22Rv1 (cell line): ENCODE data around the gene KRT4.

ENCODE experiments used
- H3K27ac ChIP-seq: fragments of 450-650 bp; 2 replicates; pipeline ENCODE4 v1.5.1; 2017
- ZFX ChIP-seq: fragments of 450-650 bp; IDR thresholded peaks from 2 replicates; pipeline ENCODE4 v1.6.1; 2017; ENCODE audit warnings: antibody characterized with exemption, borderline replicate concordance
- TF ChIP-seq, protein P1 (sequence below): fragments of 450-650 bp; IDR thresholded peaks from 2 replicates; pipeline ENCODE4 v1.5.1; 2017; ENCODE audit warnings: mild to moderate bottlenecking

KRT4 gene

DNA sequence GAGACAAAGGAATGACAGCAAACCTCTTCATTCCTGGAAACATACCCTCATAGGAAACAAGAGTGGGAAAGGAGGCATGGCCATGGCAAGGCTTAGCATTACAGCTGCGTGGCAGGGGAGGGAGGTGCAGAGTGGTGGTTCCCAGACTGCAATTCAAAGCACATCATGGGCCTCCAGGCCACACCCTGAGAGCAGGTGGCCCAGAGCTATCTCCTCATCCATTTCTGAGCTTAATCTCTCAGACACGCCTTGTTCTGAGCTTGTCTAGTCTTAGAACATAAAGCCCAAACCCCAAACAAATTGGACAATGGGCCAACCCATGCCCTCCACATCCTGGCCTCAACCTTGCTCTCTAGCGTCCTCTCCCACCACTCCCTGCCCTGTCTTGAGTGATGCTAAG lies 12.1 kb downstream of the KRT4 start:
- no peak for TF ChIP-seq ZFX
- TF ChIP-seq, protein P1, sequence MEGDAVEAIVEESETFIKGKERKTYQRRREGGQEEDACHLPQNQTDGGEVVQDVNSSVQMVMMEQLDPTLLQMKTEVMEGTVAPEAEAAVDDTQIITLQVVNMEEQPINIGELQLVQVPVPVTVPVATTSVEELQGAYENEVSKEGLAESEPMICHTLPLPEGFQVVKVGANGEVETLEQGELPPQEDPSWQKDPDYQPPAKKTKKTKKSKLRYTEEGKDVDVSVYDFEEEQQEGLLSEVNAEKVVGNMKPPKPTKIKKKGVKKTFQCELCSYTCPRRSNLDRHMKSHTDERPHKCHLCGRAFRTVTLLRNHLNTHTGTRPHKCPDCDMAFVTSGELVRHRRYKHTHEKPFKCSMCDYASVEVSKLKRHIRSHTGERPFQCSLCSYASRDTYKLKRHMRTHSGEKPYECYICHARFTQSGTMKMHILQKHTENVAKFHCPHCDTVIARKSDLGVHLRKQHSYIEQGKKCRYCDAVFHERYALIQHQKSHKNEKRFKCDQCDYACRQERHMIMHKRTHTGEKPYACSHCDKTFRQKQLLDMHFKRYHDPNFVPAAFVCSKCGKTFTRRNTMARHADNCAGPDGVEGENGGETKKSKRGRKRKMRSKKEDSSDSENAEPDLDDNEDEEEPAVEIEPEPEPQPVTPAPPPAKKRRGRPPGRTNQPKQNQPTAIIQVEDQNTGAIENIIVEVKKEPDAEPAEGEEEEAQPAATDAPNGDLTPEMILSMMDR = no peak

GRCh38 chr12:52800259-52800917 lies 13.5 kb downstream of the KRT4 start:
- no peak for TF ChIP-seq ZFX
- TF ChIP-seq, protein P1 = no peak
- peak overlapping the region; percentile 34 for H3K27ac ChIP-seq

More for the DNA sequence above, 12.1 kb downstream of the KRT4 start:
- no peak overlapping the region for H3K27ac ChIP-seq

DNA sequence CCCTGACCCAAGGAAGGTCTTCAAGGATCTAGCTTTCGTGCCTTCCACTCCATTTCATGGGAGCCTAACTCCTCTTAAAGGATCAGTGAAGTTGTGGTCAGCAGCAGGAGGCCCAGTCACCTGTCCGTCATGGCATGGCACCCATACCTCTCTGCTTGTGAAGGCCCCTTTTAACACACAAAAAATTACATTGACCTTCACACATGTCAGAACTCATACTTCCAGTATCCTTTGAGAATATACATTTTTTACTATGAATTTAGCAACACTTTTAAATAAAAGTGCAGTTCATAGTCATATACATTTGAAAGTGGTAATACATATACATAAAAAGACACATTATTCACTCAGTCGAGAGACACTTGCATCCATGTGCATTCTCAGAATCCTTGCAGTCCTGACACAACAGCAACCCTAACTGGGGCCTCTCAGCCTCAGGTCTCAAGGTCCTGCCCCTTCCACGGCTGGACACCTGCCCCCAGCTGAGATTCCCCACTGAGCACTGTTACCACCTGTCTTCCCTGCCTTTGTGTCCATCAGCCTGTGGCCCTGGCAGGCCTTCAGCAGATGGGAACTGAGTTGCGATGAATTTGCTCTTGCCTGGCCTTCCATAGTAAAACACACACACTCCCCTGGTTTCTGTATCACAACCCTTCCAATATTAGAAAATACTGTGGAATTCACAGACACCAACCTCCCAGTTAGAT lies 14.3 kb downstream of the KRT4 start:
- no peak for TF ChIP-seq ZFX
- TF ChIP-seq, protein P1 = no peak
- no peak overlapping the region for H3K27ac ChIP-seq

DNA sequence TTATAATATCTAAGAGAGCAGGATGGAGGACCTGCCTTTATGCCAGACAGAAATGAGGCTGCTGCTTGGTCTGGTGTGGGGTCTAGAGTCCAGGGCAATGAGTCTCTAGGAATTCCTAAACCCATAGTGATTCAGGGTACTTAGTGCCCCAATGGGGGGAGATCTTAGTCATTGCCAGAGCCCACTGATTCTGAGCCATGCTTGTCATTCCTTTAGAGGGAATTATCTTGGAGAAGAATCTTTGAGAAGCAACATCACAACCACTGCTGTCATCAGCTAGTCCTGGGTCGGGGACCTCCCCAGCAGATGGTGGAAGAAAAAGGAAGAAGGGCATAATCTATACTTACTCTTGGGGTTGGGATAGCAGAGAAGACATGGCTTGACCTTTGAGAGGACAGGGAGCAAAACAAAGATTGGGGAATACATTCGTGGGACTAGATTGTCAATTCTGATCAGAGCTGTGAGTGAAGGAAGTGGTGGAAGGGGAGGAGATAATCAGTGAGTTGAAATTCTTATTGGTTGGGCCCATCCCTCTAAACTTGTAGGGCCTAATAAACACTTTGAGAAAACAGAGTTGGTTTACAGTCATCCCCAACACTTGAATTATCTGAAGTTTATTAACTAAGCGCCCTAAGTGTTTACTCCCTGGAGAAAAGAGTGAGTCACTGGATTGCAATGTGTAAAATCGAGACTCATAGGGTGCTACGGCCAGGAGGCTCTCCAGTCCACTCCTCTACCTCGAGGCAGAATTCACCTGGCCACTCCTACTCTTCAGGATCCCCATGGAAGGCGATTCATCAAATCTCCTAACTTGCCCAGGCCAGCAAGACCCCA lies 15.0 kb downstream of the KRT4 start:
- TF ChIP-seq ZFX = no peak
- TF ChIP-seq, protein P1 = no peak
- no peak overlapping the region for H3K27ac ChIP-seq

- no peak for TF ChIP-seq ZFX
- TF ChIP-seq, protein P1 = no peak
- no peak overlapping the region for H3K27ac ChIP-seq
These were observed 15.8 kb downstream of the KRT4 start for GRCh38 chr12:52798003-52798670.

DNA sequence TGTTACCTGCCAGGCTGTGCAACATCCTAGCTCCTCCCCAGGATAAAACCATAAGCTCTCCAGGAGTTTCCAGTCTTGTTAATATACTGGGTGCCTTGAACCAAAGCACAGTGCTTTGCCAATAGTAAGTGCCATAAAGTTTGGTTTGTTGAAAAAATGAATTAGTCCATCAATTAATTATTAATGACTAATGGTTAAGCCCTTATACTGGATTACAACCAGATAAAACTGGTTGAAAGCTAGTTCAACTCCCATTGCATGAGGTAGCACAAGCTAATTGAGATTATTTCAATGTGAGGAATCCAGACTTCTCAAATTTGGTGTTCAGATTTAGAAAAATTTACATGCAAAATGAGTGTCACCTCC lies 16.4 kb downstream of the KRT4 start:
- no peak overlapping the region for H3K27ac ChIP-seq
- TF ChIP-seq ZFX = no peak
- TF ChIP-seq, protein P1 = no peak
